Measurements from ENCODE around the gene KIRREL3.
"Not testable (repeated sequence)": the region's sequence is repeated elsewhere in the genome, so short reads cannot be mapped to it uniquely, and the experiment has no call there.

Gene KIRREL3

GRCh38 chr11:126391286-126391954 is 609.1 kb downstream of the KIRREL3 start:
- no peak for DNase-seq

- DNase-seq = no peak
Measured at GRCh38 chr11:126390272-126390867, 610.2 kb downstream of the KIRREL3 start.

DNA sequence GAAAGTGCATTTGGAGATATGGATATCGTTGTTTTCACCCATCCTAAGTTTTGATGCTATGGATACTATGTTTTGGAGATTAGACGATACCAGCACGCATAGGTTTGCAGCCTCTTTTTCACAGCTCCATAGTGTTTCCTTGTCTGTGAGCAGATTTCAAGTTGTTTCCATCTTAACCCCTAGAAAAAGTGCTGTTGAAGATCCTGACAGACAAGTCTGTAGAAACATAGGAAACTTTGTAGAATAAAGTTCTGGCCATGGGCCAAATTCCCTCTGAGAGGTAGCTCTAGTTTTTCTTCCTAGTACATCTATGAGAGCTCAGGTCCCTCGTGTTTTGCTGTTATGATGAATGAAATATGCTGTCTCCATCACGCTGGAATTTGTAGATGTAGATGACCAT is 612.7 kb downstream of the KIRREL3 start:
- DNase-seq = no peak

GRCh38 chr11:126386729-126387071 is 613.9 kb downstream of the KIRREL3 start:
- DNase-seq = not testable (repeated sequence)

GRCh38 chr11:126385991-126386728 is 614.4 kb downstream of the KIRREL3 start:
- peak; percentile 65 for DNase-seq

DNA sequence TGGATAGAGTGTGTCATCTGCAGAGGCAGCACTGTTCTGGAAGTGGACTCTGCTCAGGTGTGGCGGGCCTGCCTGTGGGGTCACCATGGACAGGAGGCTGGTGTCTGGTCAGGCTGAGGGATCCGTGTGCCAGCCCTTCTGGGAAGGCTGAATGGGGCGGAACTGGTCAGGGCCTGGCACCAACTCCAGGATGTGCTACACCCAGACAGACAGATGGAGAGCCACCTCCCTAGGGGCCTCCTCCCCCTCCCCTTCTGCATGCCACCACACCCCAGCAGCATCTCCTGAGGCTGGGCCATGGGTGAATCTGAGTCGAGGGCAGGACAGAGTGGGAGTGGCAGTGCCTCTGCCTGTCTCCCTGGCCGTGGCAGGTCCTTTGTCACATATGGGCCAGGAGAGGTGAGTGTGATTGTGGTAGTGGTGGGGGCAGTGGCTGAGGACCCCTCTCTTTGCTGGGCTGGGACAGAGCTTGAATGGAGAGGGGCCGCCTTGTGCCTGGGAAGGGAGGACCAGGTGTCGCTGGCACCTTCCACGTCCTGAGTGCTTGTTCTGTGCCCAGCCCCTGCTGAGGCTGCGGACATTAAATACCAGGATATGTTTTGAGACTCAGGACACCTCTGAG is 616.0 kb downstream of the KIRREL3 start:
- no peak for DNase-seq

- DNase-seq = no peak
Measured at GRCh38 chr11:126383339-126384335, 616.9 kb downstream of the KIRREL3 start.

- DNase-seq = not testable (repeated sequence)
Measured at GRCh38 chr11:126382641-126383040, 617.9 kb downstream of the KIRREL3 start.

DNA sequence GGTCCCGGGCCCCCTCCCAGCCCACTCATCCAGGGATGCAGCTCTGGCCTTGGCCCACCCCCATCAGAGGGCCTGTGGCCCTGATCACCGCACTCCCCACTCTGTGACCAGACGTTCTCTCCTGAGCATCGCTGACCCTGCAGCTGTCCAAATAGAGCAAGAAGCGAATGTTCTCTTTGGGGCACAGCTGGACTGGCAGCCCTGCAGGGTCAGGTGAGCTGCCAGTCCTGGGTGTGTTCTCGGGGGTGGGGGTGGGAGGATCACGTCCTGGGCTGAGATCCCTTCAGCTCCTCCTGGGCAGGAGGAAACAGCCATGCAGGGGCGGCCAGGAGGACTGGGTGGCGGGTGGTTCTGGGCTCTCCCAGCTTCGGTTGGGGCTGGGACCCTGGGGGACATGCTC is 618.6 kb downstream of the KIRREL3 start:
- DNase-seq = not testable (repeated sequence)

- DNase-seq = no peak
Measured at GRCh38 chr11:126380909-126381308, 619.7 kb downstream of the KIRREL3 start.

- DNase-seq = no peak
Measured at GRCh38 chr11:126378763-126379162, 621.8 kb downstream of the KIRREL3 start.

DNA sequence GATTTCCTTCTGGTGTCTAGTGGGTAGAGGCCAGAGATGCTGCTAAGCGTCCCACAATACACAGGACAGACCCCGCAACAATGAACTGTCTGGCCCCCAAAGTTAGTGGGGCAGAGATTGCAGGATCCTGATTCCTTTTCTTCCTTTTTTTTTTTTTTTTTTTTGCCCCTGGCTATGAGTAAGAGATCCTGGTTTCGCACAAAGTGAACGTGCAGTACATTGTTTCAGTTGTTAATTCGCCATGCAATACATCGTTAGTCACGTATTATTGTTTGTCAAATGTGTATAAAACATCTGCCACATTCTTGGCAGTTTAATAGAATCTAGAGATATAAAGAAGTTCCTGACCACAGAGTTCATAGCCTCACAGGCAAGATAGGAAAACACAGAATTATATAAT is 624.8 kb downstream of the KIRREL3 start:
- no peak for DNase-seq

GRCh38 chr11:126374562-126375300 is 625.8 kb downstream of the KIRREL3 start:
- not testable (repeated sequence) for DNase-seq

DNA sequence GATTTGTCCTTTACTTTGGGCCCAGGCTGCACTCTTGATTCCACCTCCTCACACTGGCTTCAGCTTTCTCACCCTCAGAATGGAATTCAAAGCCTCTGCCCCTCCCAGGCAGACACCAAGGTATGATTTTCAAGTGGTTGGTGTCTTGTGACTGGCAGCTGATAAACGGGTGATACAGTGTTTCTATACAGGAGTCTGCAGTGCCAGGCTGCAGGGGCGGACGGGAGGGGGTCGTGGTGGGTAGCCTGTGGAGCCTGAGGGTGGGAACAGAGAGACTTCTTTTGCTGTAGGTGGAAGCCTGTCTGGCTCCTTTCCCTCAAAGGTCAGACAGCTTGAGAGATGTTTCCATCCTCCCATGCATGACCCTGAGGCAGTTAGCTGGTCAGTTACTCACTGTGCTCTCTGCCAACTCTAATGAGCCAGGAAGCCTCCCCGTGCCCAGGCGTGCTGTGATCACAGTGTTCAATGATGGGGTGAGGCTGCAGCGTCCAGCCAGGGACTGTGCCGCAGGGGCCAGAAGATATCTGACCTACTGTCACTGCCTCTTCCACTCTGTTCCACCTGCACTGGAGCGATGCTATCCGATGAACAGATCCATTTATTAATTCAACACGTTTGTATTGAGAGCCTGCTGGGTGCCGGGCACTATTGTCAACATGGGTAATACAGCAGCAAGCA is 627.0 kb downstream of the KIRREL3 start:
- DNase-seq = not testable (repeated sequence)

Measured in NCI-H1092 (cell line).